Neural cell (in vitro differentiated cells): ENCODE results near the gene FN3KRP. TPM values are rescaled to one million over a fixed set of nuclear protein-coding genes. Genes with fewer than 3 reads are reported as not detected.

ENCODE experiments used
- H2AFZ ChIP-seq: fragments of 200-600, 300-800 bp; sonication (generic), shearing (Covaris generic); 2 replicates; pipeline ENCODE4 v1.6.0; 2014; ENCODE audit warnings: low read depth, mild to moderate bottlenecking, antibody characterized with exemption, low read length, moderate library complexity
- H3F3A ChIP-seq: fragments of 200-600 bp; shearing (Covaris generic); 2 replicates; pipeline ENCODE4 v1.6.1; 2016; ENCODE audit warnings: mild to moderate bottlenecking, moderate library complexity, mixed read lengths, antibody characterized with exemption, low read length; ENCODE audit not compliant: insufficient read depth, poor library complexity, severe bottlenecking
- H3K27ac ChIP-seq: fragments of 200-600, 300-800 bp; sonication (generic), shearing (Covaris generic); 2 replicates; pipeline ENCODE4 v1.5.1; 2014; ENCODE audit warnings: mild to moderate bottlenecking, low read length, moderate library complexity
- H3K27me3 ChIP-seq: fragments of 300-800, 200-600 bp; sonication (generic), shearing (Covaris generic); 2 replicates; pipeline ENCODE4 v1.6.0; 2014; ENCODE audit warnings: mild to moderate bottlenecking, low read depth, low read length, moderate library complexity; ENCODE audit not compliant: insufficient read depth
- H3K36me3 ChIP-seq: fragments of 300-800, 200-600 bp; sonication (generic), shearing (Covaris generic); 2 replicates; pipeline ENCODE4 v1.5.1; 2014; ENCODE audit warnings: mild to moderate bottlenecking, antibody characterized with exemption, low read length, moderate library complexity; ENCODE audit not compliant: insufficient read depth
- H3K4me2 ChIP-seq: fragments of 300-800, 200-600 bp; sonication (generic), shearing (Covaris generic); 2 replicates; pipeline ENCODE4 v1.6.0; 2014; ENCODE audit warnings: mild to moderate bottlenecking, low read length
- H3K4me3 ChIP-seq: fragments of 300-800, 200-600 bp; sonication (generic), shearing (Covaris generic); 2 replicates; pipeline ENCODE4 v1.5.1; 2014; ENCODE audit warnings: mild to moderate bottlenecking, low read length, moderate library complexity
- H3K79me2 ChIP-seq: fragments of 200-600 bp; shearing (Covaris generic); replicated peaks from 2 replicates; pipeline ENCODE4 v1.6.0; 2014; ENCODE audit warnings: mild to moderate bottlenecking, low read length, moderate library complexity; ENCODE audit not compliant: insufficient read depth
- H3K9ac ChIP-seq: fragments of 300-800, 200-600 bp; sonication (generic), shearing (Covaris generic); 2 replicates; pipeline ENCODE4 v1.6.1; 2016; ENCODE audit warnings: mild to moderate bottlenecking, low read length, mixed read lengths
- H3K9me2 ChIP-seq: fragments of 200-600 bp; shearing (Covaris generic); 2 replicates; pipeline ENCODE4 v1.6.1; 2016; ENCODE audit warnings: mild to moderate bottlenecking, low read length, mixed read lengths; ENCODE audit not compliant: insufficient read depth
- H3K9me3 ChIP-seq: fragments of 200-600, 300-800 bp; sonication (generic), shearing (Covaris generic); 2 replicates; pipeline ENCODE4 v1.6.1; 2016; ENCODE audit warnings: mild to moderate bottlenecking, mixed run types, low read length, moderate library complexity, mixed read lengths
- H4K20me1 ChIP-seq: fragments of 200-600 bp; shearing (Covaris generic); 2 replicates; pipeline ENCODE4 v1.6.1; 2016; ENCODE audit warnings: mild to moderate bottlenecking, mixed run types; ENCODE audit not compliant: insufficient read depth
- EP300 ChIP-seq: fragments of 450-650 bp; conservative IDR thresholded peaks from 2 replicates; pipeline ENCODE4 v1.6.1; 2014; ENCODE audit warnings: antibody characterized with exemption, mild to moderate bottlenecking, moderate library complexity; ENCODE audit not compliant: poor library complexity, severe bottlenecking
- EZH2 ChIP-seq: fragments of 200-600, 300-800 bp; shearing (Covaris generic), sonication (generic); IDR thresholded peaks from 2 replicates; pipeline ENCODE4 v1.6.1; 2014; ENCODE audit warnings: antibody characterized with exemption, low read length, borderline replicate concordance, mild to moderate bottlenecking; ENCODE audit not compliant: insufficient read depth, poor library complexity, severe bottlenecking
- MXI1 ChIP-seq: fragments of 450-650 bp; conservative IDR thresholded peaks from 2 replicates; pipeline ENCODE4 v1.6.1; 2014; ENCODE audit warnings: antibody characterized with exemption, mild to moderate bottlenecking; ENCODE audit not compliant: poor library complexity, severe bottlenecking
- POLR2AphosphoS5 ChIP-seq: IDR thresholded peaks from 2 replicates; pipeline ENCODE4 v1.6.1; 2012
- RAD21 ChIP-seq: fragments of 450-650 bp; conservative IDR thresholded peaks from 2 replicates; pipeline ENCODE4 v1.6.1; 2014; ENCODE audit warnings: antibody characterized with exemption, mild to moderate bottlenecking, moderate library complexity
- SMC3 ChIP-seq: fragments of 450-650 bp; conservative IDR thresholded peaks from 2 replicates; pipeline ENCODE4 v1.6.1; 2014; ENCODE audit warnings: antibody characterized with exemption, mild to moderate bottlenecking, moderate library complexity; ENCODE audit not compliant: poor library complexity
- TAF1 ChIP-seq: IDR thresholded peaks from 2 replicates; pipeline ENCODE4 v1.6.1; 2012; ENCODE audit warnings: low read depth
- polyA plus RNA-seq: library from polyadenylated mRNA; depleted of rRNA; stranded (reverse); fragments of >200 nt; gene quantifications from 2 replicates; pipeline ENCODE4 v1.2.3, GENCODE V29; 2014
- TF ChIP-seq, protein P1 (sequence below): IDR thresholded peaks from 2 replicates; pipeline ENCODE4 v1.6.1; 2012; ENCODE audit warnings: borderline replicate concordance
- TF ChIP-seq, protein P2 (sequence below): fragments of 450-650 bp; IDR thresholded peaks from 2 replicates; pipeline ENCODE4 v1.5.1; 2014; ENCODE audit warnings: antibody characterized with exemption, mild to moderate bottlenecking, moderate library complexity; ENCODE audit not compliant: poor library complexity, severe bottlenecking

The FN3KRP gene
- polyA plus RNA-seq, 1 donor from 2014 or later, result 32.7 TPM

DNA sequence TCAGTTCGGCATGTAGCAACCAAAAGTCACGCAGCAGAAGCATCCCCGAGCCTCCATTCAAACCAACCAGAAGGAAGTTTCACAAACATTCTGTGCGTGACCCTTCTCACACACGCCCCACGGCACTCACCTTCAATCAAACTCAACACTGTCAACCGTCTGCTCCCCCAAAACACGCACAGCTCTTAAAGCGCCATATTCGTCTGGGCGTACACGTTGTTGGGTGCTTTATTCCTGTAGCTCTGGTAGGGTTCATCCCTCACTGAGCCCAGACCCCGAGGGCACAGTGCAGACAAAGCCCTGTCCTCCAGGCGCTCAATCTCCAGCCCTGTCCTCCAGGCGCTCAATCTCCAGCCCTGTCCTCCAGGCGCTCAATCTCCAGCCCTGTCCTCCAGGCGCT lies 20.2 kb upstream of the FN3KRP start:
- TF ChIP-seq MXI1, result no peak
- no peak for TF ChIP-seq EZH2
- no peak for TF ChIP-seq TAF1
- TF ChIP-seq POLR2AphosphoS5, result no peak
- TF ChIP-seq RAD21, result no peak
- TF ChIP-seq, protein P1, sequence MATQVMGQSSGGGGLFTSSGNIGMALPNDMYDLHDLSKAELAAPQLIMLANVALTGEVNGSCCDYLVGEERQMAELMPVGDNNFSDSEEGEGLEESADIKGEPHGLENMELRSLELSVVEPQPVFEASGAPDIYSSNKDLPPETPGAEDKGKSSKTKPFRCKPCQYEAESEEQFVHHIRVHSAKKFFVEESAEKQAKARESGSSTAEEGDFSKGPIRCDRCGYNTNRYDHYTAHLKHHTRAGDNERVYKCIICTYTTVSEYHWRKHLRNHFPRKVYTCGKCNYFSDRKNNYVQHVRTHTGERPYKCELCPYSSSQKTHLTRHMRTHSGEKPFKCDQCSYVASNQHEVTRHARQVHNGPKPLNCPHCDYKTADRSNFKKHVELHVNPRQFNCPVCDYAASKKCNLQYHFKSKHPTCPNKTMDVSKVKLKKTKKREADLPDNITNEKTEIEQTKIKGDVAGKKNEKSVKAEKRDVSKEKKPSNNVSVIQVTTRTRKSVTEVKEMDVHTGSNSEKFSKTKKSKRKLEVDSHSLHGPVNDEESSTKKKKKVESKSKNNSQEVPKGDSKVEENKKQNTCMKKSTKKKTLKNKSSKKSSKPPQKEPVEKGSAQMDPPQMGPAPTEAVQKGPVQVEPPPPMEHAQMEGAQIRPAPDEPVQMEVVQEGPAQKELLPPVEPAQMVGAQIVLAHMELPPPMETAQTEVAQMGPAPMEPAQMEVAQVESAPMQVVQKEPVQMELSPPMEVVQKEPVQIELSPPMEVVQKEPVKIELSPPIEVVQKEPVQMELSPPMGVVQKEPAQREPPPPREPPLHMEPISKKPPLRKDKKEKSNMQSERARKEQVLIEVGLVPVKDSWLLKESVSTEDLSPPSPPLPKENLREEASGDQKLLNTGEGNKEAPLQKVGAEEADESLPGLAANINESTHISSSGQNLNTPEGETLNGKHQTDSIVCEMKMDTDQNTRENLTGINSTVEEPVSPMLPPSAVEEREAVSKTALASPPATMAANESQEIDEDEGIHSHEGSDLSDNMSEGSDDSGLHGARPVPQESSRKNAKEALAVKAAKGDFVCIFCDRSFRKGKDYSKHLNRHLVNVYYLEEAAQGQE, result no peak
- TF ChIP-seq, protein P2, sequence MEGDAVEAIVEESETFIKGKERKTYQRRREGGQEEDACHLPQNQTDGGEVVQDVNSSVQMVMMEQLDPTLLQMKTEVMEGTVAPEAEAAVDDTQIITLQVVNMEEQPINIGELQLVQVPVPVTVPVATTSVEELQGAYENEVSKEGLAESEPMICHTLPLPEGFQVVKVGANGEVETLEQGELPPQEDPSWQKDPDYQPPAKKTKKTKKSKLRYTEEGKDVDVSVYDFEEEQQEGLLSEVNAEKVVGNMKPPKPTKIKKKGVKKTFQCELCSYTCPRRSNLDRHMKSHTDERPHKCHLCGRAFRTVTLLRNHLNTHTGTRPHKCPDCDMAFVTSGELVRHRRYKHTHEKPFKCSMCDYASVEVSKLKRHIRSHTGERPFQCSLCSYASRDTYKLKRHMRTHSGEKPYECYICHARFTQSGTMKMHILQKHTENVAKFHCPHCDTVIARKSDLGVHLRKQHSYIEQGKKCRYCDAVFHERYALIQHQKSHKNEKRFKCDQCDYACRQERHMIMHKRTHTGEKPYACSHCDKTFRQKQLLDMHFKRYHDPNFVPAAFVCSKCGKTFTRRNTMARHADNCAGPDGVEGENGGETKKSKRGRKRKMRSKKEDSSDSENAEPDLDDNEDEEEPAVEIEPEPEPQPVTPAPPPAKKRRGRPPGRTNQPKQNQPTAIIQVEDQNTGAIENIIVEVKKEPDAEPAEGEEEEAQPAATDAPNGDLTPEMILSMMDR, result no peak
- TF ChIP-seq EP300, result no peak
- no peak for TF ChIP-seq SMC3
- no peak overlapping the region for H3K4me3 ChIP-seq
- H3K27me3 ChIP-seq, result peaks cover 8% of the 10 kb centered on the region
- no peaks in the 10 kb centered on the region for H3K9me2 ChIP-seq
- no peak overlapping the region for H3K9ac ChIP-seq
- no peak overlapping the region for H2AFZ ChIP-seq
- no peaks in the 10 kb centered on the region for H3K9me3 ChIP-seq
- H3K79me2 ChIP-seq, result peaks cover 8% of the 10 kb centered on the region
- no peak overlapping the region for H3K4me2 ChIP-seq
- H3K36me3 ChIP-seq, result no peaks in the 10 kb centered on the region
- no peak overlapping the region for H3K27ac ChIP-seq
- H3F3A ChIP-seq, result no peaks in the 10 kb centered on the region
- no peaks in the 10 kb centered on the region for H4K20me1 ChIP-seq

DNA sequence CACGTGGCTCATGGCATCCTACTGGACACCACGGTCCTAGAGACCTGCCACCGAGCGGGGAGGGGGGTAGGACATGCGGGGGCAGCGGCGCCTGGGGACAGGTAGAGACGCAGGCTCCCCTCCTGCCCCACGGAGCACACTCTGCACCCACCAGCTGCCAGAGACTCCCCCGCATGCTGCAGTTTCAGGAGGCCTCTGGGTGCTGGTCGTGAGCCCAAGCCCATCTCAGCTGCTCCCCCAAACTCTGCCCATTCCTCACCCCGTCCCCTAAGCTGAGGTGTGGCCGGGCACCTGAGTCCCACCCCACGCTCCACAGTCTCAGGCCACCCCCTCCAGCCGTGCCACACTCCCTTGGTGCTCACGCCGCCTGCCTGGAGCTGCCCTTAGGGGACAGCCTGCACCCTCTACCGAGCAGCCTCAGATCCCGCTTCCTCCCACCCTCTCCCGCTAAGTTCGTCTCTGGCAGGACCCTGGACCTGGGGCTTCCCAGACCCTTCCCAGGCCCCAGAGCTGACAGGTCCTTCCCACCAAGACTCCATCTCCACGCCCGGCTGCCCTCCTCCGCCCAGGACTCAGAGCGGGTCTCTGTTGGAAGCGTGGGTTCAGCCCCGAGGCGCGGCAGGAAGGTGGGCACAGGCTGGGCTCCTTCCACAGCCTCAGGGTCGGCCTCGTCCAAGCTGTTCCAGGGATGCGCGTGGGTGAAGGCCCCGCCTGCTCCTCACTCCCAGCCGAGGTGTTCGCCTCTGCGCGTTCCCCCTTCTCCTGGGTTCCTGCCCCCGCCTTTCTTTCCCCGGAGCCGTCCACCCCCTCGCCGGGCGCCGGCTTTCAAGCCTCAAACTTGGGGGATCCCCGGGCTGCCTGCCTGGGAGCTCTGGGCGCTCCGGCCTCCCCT lies 19.3 kb upstream of the FN3KRP start:
- TF ChIP-seq, protein P2, result no peak
- TF ChIP-seq TAF1 (no peak), EZH2 (no peak), SMC3 (no peak), MXI1 (no peak), RAD21 (no peak)
- Histone ChIP-seq H3K9me2 (no peaks in the 10 kb centered on the region), H3K27me3 (peaks cover 8% of the 10 kb centered on the region), H3F3A (no peaks in the 10 kb centered on the region), H4K20me1 (no peaks in the 10 kb centered on the region), H3K4me2 (peak overlapping the region; percentile 53), H3K4me3 (peak overlapping the region; percentile 78), H3K79me2 (peaks cover 8% of the 10 kb centered on the region), H3K9ac (peak overlapping the region; percentile 64), H3K27ac (no peak overlapping the region), H2AFZ (no peak overlapping the region), H3K36me3 (no peaks in the 10 kb centered on the region), H3K9me3 (no peaks in the 10 kb centered on the region)
